SU-DHL-6 (cell line): ENCODE measurements around the gene EFL1.
"Not testable (repeated sequence)": the region's sequence is repeated elsewhere in the genome, so short reads cannot be mapped to it uniquely, and the experiment has no call there.

ENCODE experiments used
- H2AFZ ChIP-seq: fragments of 200-600 bp; sonication (generic); 2 replicates; pipeline ENCODE4 v1.6.1; 2014; ENCODE audit warnings: low read depth, mild to moderate bottlenecking, moderate library complexity, mixed read lengths, antibody characterized with exemption, low read length; ENCODE audit not compliant: severe bottlenecking
- H3F3A ChIP-seq: fragments of 200-600 bp; shearing (Covaris generic); 2 replicates; pipeline ENCODE4 v1.6.0; 2016; ENCODE audit warnings: antibody characterized with exemption, mild to moderate bottlenecking; ENCODE audit not compliant: insufficient read depth
- H3K27ac ChIP-seq: fragments of 200-600 bp; sonication (generic); 2 replicates; pipeline ENCODE4 v1.5.1; 2016; ENCODE audit warnings: low read depth, mild to moderate bottlenecking, low read length, moderate library complexity, mixed read lengths
- H3K27me3 ChIP-seq: fragments of 200-600 bp; sonication (generic), shearing (Covaris generic); 2 replicates; pipeline ENCODE4 v1.6.0; 2014; ENCODE audit warnings: mild to moderate bottlenecking, low read length
- H3K36me3 ChIP-seq: fragments of 200-600 bp; sonication (generic); 2 replicates; pipeline ENCODE4 v1.6.1; 2014; ENCODE audit warnings: mild to moderate bottlenecking, low read length, mixed read lengths
- H3K4me2 ChIP-seq: fragments of 300-600, 200-600 bp; shearing (Covaris generic), sonication (generic); 2 replicates; pipeline ENCODE4 v1.6.0; 2014; ENCODE audit warnings: low read length, low read depth, mild to moderate bottlenecking; ENCODE audit not compliant: poor library complexity, severe bottlenecking
- H3K4me3 ChIP-seq: fragments of 200-600 bp; sonication (generic); 2 replicates; pipeline ENCODE4 v1.5.1; 2014; ENCODE audit warnings: antibody characterized with exemption, low read length, mild to moderate bottlenecking, mixed read lengths; ENCODE audit not compliant: insufficient read depth, poor library complexity, severe bottlenecking
- H3K79me2 ChIP-seq: fragments of 200-600 bp; sonication (generic); 2 replicates; pipeline ENCODE4 v1.6.1; 2014; ENCODE audit warnings: mild to moderate bottlenecking, low read length, moderate library complexity; ENCODE audit not compliant: insufficient read depth
- H3K9ac ChIP-seq: fragments of 200-600 bp; sonication (generic); 2 replicates; pipeline ENCODE4 v1.7.0; 2014; ENCODE audit warnings: mild to moderate bottlenecking, low read length
- H3K9me2 ChIP-seq: fragments of 200-600 bp; sonication (generic); replicated peaks from 2 replicates; pipeline ENCODE4 v1.6.1; 2014; ENCODE audit warnings: low read length; ENCODE audit not compliant: insufficient read depth
- H3K9me3 ChIP-seq: fragments of 200-600 bp; sonication (generic); 2 replicates; pipeline ENCODE4 v1.6.1; 2014; ENCODE audit warnings: low read length, mixed read lengths; ENCODE audit not compliant: insufficient read depth
- H4K20me1 ChIP-seq: fragments of 200-600 bp; sonication (generic); 2 replicates; pipeline ENCODE4 v1.6.1; 2014; ENCODE audit warnings: low read depth, mild to moderate bottlenecking, antibody characterized with exemption, low read length, moderate library complexity, mixed read lengths
- CTCF ChIP-seq: fragments of 200-600 bp; sonication (generic); IDR thresholded peaks from one replicate; pipeline ENCODE4 v1.5.1; 2017; ENCODE audit warnings: antibody characterized with exemption, mild to moderate bottlenecking, low read length, moderate library complexity; ENCODE audit not compliant: insufficient read depth, poor library complexity, severe bottlenecking
- EZH2phosphoT487 ChIP-seq: fragments of 200-600 bp; sonication (generic), shearing (Covaris generic); conservative IDR thresholded peaks from 2 replicates; pipeline ENCODE4 v1.6.1; 2018; ENCODE audit warnings: mild to moderate bottlenecking, antibody characterized with exemption, low read length, moderate library complexity, mixed read lengths

EFL1 gene

GRCh38 chr15:82294061-82294690 lies 31.6 kb upstream of the EFL1 start:
- no peak for TF ChIP-seq CTCF
- no peak for TF ChIP-seq EZH2phosphoT487
- no peak overlapping the region for H3K27ac ChIP-seq

GRCh38 chr15:82292271-82292670 lies 29.7 kb upstream of the EFL1 start:
- H3K4me2 ChIP-seq: no peak overlapping the region
- no peaks in the 10 kb centered on the region for H4K20me1 ChIP-seq
- H3K4me3 ChIP-seq: no peak overlapping the region
- no peaks in the 10 kb centered on the region for H3F3A ChIP-seq
- H3K9me2 ChIP-seq: no peaks in the 10 kb centered on the region
- no peaks in the 10 kb centered on the region for H3K9me3 ChIP-seq
- H3K9ac ChIP-seq: no peak overlapping the region
- no peak overlapping the region for H3K27ac ChIP-seq
- no peaks in the 10 kb centered on the region for H3K27me3 ChIP-seq
- H3K79me2 ChIP-seq: no peaks in the 10 kb centered on the region
- TF ChIP-seq EZH2phosphoT487 (no peak), CTCF (no peak)
- no peaks in the 10 kb centered on the region for H3K36me3 ChIP-seq
- no peak overlapping the region for H2AFZ ChIP-seq

More at GRCh38 chr15:82294061-82294690, 31.6 kb upstream of the EFL1 start:
- Histone ChIP-seq H3F3A (no peaks in the 10 kb centered on the region), H3K36me3 (no peaks in the 10 kb centered on the region), H3K9me2 (no peaks in the 10 kb centered on the region), H2AFZ (no peak overlapping the region), H3K9ac (no peak overlapping the region), H4K20me1 (no peaks in the 10 kb centered on the region), H3K4me2 (no peak overlapping the region), H3K9me3 (no peaks in the 10 kb centered on the region), H3K79me2 (no peaks in the 10 kb centered on the region), H3K27me3 (no peaks in the 10 kb centered on the region), H3K4me3 (no peak overlapping the region)

GRCh38 chr15:82288202-82288601 lies 25.7 kb upstream of the EFL1 start:
- H3K27ac ChIP-seq, H3K9me2 ChIP-seq, H3F3A ChIP-seq, H3K36me3 ChIP-seq, H3K27me3 ChIP-seq, H3K4me3 ChIP-seq, H3K9ac ChIP-seq, H4K20me1 ChIP-seq, H2AFZ ChIP-seq, H3K4me2 ChIP-seq, H3K79me2 ChIP-seq, H3K9me3 ChIP-seq: not testable (repeated sequence)

- H3K4me2 ChIP-seq, H3K4me3 ChIP-seq, H3F3A ChIP-seq, H3K9me2 ChIP-seq, H3K27ac ChIP-seq, H2AFZ ChIP-seq, H3K9me3 ChIP-seq, H4K20me1 ChIP-seq, H3K27me3 ChIP-seq, H3K79me2 ChIP-seq, H3K9ac ChIP-seq, H3K36me3 ChIP-seq: not testable (repeated sequence)
Observed at GRCh38 chr15:82286475-82286874, 23.9 kb upstream of the EFL1 start.

- not testable (repeated sequence) for H3K9me3 ChIP-seq, H3K27me3 ChIP-seq, H4K20me1 ChIP-seq, H3K4me2 ChIP-seq, H3K27ac ChIP-seq, H2AFZ ChIP-seq, H3K9me2 ChIP-seq, H3K9ac ChIP-seq, H3F3A ChIP-seq, H3K79me2 ChIP-seq, H3K4me3 ChIP-seq, H3K36me3 ChIP-seq
Observed at GRCh38 chr15:82284381-82284780, 21.8 kb upstream of the EFL1 start.

GRCh38 chr15:82282386-82282785 lies 19.9 kb upstream of the EFL1 start:
- H3K79me2 ChIP-seq, H4K20me1 ChIP-seq, H3K27ac ChIP-seq, H3K4me2 ChIP-seq, H3K36me3 ChIP-seq, H3K9me3 ChIP-seq, H3K27me3 ChIP-seq, H3F3A ChIP-seq, H3K9me2 ChIP-seq, H2AFZ ChIP-seq, H3K9ac ChIP-seq, H3K4me3 ChIP-seq: not testable (repeated sequence)
